HG03439 (cell line): ENCODE results near the gene LSAMP.
"Not testable (repeated sequence)": the region's sequence is repeated elsewhere in the genome, so short reads cannot be mapped to it uniquely, and the experiment has no call there.

Experiments used
- ATAC-seq: cut with Tn5 transposase; IDR thresholded peaks from one replicate; pipeline ENCODE4 v1.9.1; 2021; ENCODE audit warnings: mild to moderate bottlenecking, moderate library complexity; ENCODE audit not compliant: unreplicated experiment

Gene LSAMP

GRCh38 chr3:116124166-116124565 is 321.1 kb downstream of the LSAMP start:
- ATAC-seq = no peak

DNA sequence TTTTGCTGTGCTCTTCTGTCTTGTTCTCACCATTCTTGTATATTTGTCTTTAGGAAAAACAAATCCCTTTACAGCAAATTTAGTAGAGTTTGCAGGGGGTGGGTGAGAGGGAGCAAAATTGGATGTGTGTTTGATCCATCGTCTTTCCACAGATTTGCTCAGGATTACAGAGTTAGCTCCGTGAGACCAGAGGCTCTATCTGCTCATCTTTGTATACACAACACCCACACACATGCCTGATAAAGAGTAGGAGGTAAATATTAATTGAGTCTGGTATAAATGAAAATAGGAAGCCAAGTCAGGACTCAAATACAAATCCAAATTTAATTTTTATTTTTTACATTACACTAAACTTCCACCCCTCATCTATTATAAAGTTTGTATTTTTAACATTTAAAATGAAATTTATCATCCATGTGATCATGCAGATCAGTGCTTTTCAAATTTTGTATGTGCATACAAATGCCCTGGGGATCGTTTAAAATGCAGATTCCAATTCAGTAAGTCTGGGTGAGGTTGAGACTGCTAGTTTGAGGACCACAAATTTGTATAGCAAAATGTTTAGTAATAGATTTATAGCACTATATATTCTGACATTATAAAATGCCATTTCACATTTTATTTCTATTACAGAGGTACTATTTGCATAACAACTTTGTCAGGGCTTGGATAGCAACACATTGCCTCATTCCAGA is 326.7 kb downstream of the LSAMP start:
- no peak for ATAC-seq

DNA sequence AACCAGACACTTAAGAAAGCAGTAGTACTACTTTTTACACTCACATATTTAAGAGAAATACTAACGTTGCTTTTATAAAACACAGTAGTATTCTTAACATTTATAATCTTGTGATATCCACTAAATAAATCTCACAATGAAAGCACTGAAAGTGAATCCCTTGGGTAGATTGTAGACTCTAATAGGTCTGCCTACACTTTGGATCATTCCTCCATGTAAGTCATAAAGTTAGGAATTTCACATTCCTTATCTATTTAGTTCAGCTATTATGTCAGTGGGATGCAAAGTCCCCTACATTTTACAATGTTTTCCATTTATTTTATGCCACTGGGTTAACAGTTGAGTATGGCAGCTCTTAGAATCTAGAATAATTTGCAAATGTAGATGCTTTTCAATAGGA is 330.7 kb downstream of the LSAMP start:
- no peak for ATAC-seq

DNA sequence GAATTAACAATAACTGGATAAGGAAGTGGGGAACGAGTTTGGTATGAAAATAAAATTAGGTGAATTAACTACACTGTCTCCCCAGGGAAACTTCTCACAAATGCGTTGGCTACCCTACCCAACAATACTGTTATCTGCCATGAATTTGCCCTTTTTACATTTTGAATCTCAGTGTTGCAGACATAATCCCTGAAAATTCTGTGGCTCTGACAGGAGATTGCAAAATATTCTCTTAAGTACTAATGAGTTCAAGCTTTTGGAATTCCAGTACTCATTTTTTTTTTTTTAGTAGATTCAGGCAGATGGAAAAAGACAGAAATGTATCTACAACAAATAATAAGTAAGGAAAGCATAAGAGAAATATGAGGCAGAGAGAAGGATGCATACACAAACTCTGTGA is 332.6 kb downstream of the LSAMP start:
- ATAC-seq = no peak

GRCh38 chr3:116111765-116112164 is 333.5 kb downstream of the LSAMP start:
- ATAC-seq = no peak

GRCh38 chr3:116103868-116104530 is 341.3 kb downstream of the LSAMP start:
- no peak for ATAC-seq

- no peak for ATAC-seq
Observed at GRCh38 chr3:116102037-116102436, 343.2 kb downstream of the LSAMP start.

GRCh38 chr3:116097226-116097625 is 348.1 kb downstream of the LSAMP start:
- no peak for ATAC-seq

- ATAC-seq = no peak
Observed at GRCh38 chr3:116096631-116097030, 348.7 kb downstream of the LSAMP start.

DNA sequence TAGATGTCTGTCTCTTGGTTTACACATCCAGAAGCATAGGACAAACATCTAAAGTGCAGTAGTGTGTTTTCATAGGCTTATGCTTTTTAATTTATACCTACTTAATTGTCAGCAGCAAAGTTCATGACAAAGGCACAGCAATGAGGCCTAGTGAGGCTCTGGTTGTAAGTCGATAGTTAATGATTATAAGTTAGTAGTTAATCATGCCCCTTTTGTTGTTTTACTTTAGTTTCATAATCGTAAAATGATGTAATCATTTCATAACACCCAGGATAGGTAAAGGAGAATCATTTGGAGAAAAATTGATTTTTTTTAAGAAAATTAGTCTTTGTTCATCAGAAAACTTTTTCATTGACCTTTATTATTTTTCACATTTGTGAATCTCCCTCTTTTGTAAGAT is 351.9 kb downstream of the LSAMP start:
- no peak for ATAC-seq

- no peak for ATAC-seq
Observed at GRCh38 chr3:116087426-116087825, 357.9 kb downstream of the LSAMP start.

- ATAC-seq = no peak
Observed at GRCh38 chr3:116084999-116085791, 360.1 kb downstream of the LSAMP start.

- no peak for ATAC-seq
Observed at GRCh38 chr3:116083683-116084082, 361.6 kb downstream of the LSAMP start.

DNA sequence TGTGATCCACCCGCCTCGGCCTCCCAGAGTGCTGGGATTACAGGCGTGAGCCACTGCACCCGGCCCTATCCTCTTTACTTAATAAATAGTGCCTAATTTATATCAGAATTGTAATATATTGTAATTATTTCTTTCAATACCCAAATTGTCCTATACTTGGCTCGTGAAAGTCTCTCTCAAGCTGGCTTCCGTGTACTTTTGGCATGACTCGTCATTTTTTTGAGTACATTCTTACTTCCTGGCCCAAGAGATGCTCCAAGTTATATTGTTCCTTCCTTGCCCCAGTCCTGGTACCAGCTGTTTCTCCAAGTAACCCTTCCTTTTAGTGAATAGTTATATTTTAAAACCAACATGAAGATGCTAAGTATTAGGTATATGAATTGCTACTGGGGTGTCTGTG is 366.7 kb downstream of the LSAMP start:
- ATAC-seq = no peak

GRCh38 chr3:116077557-116077956 is 367.7 kb downstream of the LSAMP start:
- no peak for ATAC-seq

- ATAC-seq = no peak
Observed at GRCh38 chr3:116077059-116077458, 368.2 kb downstream of the LSAMP start.

GRCh38 chr3:116070516-116071278 is 374.6 kb downstream of the LSAMP start:
- ATAC-seq = not testable (repeated sequence)

DNA sequence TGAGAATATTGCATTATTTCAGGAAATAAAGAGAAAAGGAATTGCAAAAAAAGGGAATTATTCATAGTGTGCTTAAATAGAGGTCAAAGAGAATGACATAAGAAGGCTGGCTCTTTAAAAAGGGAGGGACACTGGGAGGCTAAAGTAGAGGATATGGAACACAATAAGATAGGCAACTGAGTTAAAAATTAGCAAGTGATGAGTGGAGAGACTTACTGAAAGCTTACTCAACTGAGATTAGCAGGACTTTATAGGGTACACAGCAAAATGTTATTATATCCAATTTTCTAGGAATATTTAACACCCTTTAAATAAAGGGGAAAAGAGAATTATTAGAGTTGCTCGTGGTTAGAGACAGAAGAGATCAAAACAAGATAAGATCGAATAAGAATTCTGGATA is 375.2 kb downstream of the LSAMP start:
- ATAC-seq = no peak

DNA sequence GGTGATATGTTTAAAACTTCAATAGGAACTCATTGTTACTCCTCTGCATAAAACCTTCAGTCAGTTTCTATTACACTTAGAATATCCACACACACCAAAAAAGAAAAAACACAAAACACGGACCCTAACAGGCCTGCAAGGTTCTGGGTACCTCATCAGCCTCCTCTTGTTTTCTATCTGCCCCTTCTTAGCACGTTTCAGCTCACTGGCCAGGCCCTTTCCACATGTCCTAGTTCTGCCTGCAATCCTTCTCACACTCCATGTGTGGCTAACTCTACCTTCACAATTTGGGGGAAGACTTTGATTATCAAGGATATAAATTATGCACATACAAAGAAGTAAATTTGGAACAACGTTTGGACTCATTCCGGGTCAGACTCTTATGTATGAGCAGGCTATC is 376.3 kb downstream of the LSAMP start:
- no peak for ATAC-seq

DNA sequence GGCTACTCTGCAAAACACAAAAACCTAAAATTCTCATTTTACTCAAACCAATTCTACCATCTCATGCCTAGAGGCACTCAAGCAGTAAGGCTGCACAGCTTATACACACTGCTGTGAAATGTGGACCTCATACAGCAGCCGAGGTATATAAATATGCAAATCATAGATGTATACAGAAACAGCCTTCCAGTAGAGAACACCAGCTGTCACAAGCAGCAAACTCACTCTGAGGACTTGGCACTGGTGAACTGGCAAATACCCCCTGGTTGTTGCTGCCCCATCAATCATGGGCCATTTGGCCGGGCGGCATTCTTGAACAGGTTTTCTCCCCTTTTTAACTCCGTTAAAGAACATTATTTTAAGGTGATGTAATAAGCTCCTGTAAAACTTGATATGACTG is 378.0 kb downstream of the LSAMP start:
- ATAC-seq = peak; percentile 86

GRCh38 chr3:116065501-116065900 is 379.8 kb downstream of the LSAMP start:
- ATAC-seq = no peak
